GM21367 (cell line): ENCODE results near the gene TMCC2.

ENCODE experiments used
- ATAC-seq: cut with Tn5 transposase; IDR thresholded peaks from one replicate; pipeline ENCODE4 v1.9.1; 2021; ENCODE audit not compliant: unreplicated experiment

Gene TMCC2

DNA sequence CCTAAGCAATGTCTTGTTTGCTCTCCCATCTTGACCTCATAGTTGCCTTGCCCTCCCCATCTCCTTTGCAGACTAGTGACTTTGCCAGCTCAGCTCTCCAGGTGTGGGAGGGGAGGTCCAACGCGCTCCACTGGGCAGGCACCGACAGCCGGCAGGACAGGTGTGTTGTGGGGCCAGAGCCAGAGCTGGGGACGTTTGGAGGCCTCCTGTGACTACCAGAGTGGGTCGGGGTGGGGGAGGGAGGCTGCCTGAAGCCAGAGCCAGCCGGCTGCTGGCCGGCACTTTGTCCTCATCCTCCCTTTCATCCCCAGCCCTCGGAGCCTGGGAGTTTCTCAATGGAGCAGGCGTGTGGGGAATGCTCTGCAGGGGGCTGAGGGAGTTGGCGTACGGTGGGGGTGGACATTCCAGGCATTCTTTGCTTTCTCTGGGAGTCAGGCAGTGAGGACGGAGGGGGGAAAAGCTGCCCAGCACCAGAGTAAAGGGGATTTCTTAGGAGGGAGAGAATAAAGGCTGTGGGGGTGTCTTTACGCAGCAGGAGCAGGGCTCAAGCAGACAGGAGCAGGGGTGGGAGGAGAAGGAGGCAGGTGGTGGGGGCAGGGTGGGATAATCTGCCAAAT, 73.6 kb downstream of the TMCC2 start:
- ATAC-seq, result no peak

GRCh38 chr1:205301842-205302588, 74.3 kb downstream of the TMCC2 start:
- no peak for ATAC-seq

DNA sequence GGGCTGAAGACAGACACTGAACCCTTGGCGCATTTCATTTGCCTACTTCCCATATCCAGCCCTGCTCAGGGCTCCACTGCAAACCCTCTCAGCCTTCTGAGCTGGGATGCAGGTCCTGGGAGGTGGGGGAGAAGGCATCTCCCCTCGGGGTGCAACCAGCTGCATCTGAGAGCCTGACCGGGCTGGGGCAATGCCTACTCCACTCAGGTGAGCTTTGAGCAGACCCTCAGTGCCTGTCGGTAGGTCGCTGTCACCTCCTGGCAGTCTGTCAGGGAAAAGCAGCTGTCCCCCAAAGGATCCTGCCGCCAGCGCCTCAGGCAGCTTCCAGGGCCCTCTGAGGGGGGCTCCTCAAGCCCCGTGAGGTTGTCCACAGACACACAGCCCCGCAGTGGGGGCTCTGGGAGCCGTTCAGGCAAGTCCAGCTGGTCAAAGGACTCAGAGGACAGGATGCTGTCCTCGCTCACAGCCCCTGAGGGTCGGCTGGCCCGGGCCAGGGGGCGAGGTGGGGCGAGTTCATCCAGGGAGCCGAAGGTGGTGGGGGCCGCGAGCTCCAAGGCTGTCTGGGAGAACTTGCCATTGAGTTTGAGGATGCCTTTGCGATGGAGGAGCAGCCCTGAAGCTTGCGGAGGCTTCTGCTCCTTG, 75.6 kb downstream of the TMCC2 start:
- no peak for ATAC-seq

GRCh38 chr1:205304046-205304694, 76.4 kb downstream of the TMCC2 start:
- ATAC-seq, result no peak

DNA sequence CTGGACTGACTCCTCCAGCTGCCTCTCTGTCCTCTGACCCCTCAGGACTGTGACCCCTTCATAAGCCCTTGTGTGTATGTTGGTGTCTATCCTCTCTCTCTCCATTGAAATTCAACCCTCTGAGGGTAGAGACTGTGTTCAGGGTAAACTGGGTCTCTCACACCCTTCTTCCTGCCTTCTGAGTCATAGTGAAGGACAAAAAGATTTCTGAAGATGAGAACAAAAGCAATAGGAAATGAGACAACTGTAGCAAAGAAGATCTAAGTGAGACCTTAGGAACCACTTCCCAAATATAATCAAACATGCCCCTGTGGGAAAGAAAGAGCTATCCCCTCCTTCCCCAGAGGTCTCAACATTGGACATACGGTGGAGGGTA, 76.9 kb downstream of the TMCC2 start:
- no peak for ATAC-seq

GRCh38 chr1:205306929-205307566, 79.3 kb downstream of the TMCC2 start:
- no peak for ATAC-seq

DNA sequence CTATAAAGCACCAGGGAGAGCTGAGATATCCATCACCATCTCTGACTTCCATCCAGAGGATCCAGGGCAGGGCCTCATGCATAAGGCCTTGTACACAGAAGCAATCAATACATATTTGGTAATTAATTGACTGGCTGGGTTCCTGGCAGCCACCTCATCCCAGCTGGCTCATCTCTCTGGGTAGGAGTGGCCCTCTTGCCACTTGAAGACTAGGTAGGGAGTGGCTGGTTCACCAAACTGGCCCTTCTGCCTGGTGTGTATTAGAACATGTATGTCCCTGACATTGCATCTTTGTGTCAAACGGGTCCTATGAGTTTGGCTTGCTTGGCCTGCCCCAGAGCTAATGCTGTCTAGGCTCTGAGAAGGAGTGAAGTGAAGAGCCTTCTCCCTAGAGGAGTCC, 82.0 kb downstream of the TMCC2 start:
- no peak for ATAC-seq

DNA sequence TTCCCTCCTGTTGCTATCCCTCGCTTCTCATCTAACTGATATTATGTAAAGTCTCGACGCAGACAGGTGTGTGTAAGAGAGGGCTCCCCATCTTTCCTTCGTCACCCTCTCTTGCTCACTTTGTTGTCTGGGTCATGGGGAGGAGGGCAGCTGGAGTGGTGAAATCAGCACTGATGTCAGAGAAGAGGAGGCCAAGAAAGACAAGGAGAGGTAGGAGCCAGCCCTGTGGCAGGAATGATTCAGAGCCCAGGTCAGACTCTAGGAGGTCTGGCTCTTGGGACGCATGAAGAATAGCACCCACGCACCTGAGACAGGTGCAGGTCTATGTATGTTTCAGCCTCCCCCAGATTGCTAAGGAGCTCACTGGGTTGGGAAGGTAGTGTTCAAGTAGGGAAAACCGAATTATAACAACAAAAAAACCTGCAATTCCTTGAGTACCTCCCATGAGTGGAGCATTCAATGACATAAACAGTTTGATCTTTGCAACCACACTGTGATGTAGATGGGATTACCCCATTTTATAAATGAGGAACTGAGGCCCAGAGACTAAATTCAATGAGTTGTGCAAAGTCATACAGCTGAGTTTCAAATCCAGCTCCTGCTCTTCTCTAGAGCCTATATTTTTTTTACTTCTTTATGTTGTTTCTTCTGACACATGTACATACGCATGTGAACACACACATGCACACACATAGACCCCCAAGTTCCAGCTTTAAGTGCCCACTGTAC, 83.4 kb downstream of the TMCC2 start:
- no peak for ATAC-seq

DNA sequence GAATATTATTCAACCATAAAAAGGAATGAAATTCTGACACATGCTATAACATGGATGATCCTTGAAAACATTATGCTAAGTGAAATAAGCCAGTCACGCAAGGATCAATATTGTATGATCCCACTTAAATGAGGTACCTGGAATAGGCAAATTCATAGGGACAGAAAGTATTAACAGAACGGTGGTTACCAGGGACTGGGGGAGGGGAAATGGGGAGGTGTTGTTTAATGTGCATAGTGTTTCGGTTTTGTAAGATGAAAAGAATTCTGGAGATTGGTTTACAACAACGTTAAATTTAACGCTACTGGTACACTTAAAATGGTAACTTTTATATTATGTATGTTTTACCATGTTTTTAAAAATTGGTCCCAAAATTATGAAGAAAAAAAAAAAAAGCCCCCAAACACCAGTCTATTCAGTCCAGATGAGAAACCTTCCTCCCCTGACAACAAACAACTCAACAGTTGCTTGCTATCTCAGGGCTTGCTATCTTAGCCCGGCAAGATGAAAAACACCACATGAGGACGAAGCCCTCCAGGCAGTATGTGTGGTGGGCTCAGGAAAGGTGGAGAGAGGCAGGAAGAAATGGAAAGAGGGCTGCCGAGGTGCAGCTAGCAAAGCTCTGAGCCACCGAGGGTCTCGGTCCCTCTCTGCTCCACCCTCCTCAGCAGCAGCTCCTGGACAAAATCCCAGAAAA, 85.3 kb downstream of the TMCC2 start:
- no peak for ATAC-seq

DNA sequence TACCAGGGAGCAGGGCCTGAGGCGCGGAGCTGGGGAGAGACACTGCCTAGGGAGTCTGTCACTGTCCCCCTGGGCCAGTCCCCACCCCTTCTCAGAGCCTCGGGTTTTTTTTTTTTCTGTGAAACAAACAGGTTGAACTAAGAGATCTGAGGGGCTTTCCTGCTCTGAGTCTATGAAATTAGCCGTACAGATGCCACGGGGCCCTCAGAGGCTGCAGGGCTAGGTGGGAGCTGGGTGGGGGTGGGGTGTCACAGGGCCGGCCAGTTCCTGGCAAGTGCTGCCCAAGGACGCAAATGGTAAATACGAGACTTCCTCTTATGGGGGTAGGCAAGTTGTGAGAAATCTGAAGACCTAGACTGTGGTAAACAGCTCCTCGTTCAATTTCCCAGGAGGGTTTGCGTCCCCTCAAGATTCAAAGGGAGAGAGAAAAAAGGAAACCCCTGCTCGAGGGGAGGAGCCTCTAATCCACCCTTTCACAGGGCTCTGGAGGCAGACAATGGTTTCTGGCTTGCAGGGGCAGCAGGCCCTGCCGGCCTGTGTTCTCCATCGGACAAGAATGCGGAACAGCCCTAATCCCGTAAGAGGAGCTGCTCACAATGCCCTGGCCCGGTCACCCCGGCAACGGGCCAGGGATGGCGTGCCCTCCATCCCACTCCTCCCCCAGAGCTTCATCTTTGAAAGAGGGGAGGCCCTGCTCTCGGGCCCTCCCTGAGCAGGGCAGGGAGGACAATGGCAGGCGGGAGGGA, 86.0 kb downstream of the TMCC2 start:
- no peak for ATAC-seq

DNA sequence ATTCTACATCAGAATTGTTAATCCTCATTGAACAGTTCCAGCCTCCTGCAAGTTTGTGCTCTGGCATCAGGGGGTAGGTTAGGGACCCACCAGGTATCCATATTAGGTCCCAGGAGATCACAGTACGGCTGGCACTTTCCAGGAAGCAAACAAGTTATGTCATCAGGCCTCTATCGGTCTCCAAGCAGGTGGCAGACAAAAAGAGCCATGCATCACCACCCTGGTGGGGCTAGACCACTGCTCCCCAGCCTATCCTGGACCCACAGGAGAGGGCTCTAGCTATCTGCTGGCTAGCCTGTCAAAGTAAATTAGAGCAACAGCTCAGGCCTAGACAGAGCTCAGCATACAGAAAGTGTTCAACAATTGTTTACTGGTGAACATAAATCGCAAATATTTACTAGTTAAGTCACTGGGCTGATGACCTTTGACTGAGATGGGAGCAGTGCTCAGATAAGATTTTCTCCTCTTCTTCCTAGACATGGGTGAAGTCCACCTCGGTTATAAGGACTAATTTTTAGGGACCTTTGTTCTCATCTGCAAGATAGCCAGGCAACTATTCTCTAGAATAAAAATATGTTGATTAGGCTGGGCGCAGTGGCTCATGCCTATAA, 87.4 kb downstream of the TMCC2 start:
- no peak for ATAC-seq

DNA sequence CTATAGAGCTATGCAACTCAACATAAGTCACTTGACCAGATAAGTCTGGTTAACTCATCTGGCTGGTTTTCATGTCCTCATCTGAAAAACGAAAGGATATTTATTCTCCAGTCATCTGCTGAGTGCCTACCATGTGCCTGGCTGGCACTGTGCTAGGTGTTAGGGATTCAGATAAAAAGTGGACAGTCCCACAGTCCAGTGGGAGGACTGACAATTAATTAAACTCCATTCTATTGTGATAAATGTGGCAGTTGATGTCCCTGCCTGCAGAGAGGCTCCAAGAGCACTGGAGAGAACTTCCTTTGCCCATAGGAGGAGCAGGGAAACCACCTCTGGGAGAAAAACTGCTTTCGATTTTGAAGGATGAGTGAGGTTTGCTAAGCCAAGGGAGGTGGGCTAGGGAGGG, 88.4 kb downstream of the TMCC2 start:
- ATAC-seq, result no peak

- ATAC-seq, result no peak
Observed at GRCh38 chr1:205317311-205317917, 89.7 kb downstream of the TMCC2 start.

- no peak for ATAC-seq
Observed at GRCh38 chr1:205318231-205318991, 90.7 kb downstream of the TMCC2 start.

DNA sequence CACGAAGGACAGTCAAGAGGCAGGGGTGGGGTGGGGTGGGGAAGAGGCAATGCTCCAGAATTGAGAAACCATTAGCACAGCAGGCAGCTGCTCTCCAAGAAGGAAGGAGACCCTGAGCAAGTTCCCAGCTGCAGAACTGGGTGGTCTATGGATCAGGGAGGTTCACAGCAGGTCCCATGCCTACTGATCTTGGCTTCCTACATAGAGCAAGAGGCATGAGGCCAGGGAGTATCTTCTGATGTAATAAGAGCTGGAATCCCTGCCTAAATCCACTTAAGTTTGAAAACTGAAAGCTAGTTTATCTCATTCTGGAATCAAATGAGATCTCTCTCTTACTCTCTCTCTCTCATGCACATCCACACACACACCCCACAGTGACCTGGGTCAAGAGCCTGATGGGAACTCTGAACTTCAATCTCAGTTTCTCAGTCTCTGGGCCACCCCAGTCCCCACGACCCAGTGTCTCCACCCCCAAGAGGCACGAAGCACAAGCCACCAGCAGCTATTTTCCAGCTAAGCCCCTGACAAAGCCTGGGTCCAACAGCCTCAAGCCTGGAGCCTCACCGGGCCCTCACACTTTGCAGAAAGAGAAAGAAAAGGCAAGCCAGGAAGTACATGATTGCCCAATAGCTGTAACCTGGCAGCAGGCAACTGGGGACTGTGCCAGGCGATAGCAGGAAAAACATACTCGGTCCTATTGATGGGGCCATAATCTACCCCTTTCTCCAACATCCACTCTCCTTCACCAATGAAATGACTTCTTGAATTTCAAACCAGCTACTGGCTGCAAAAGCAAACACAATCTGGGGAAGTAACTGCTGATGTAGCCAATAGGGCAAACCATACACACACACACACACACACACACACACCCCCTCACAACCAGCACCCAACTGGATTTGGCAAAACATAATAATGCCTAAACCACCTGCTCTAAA, 91.6 kb downstream of the TMCC2 start:
- no peak for ATAC-seq

DNA sequence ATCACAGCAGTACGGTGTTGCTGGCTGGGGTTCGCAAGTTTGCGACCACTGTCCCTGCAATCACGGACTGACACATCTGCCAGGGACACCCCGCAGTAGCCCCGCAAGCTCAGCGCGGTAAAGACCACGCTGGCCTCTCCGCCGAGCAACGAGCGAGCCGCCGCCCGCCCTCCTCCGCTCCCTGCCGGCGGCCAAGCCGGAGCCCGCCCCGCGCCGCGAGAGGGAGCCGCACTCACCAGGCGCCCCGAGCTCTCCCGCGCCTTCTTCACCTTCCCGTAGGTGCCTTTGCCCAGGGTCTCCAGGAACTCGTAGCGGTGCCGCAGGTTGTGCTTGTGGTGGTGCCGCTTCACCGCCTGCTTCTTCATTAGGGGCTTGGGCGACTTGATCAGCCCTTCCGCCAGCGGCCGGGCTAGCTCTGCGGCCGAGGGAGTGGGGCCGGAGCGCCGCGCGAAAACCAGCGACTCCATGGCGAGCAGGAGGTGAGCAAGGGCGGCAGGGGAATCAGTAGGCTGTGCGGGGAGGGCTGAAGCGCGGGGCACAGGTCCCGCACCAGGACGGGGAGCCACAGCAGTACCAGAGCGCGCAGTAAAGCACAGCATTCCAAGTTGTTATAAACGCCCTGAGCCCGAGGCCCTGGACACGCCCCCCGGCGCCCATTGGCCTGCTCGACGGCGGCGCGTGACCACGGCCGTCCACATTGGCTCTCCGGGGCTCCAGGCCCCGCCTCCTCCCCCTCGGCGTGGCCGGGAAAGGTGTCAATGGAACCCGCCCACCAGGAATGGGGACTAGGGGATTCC, 93.6 kb downstream of the TMCC2 start, which contains the start of gene NUAK2:
NUAK2 (minus strand) TSS at position 584 of the 797 bp plus-strand sequence; CDS start at position 467, 117 bp downstream.
- no peak for ATAC-seq
